G401 (cell line): Measurements from ENCODE around the gene KLRC3. TPM values are rescaled to one million over a fixed set of nuclear protein-coding genes. Genes with fewer than 3 reads are reported as not detected.
"Not testable (repeated sequence)": the region's sequence is repeated elsewhere in the genome, so short reads cannot be mapped to it uniquely, and the experiment has no call there.

ENCODE experiments used
- DNase-seq: peaks from one replicate; pipeline ENCODE4 v3.0.0-alpha.2; 2015; ENCODE audit warnings: low spot score
- in situ Hi-C: cut with HindIII; loops from 2 replicates; pipeline ENCODE4 v1.10.0; 2016; ENCODE audit warnings: low sequenced_read_pairs, mixed read lengths
- total RNA-seq: library from RNA; depleted of rRNA; stranded (reverse); fragments of >200 nt; shearing (Covaris generic); gene quantifications from 2 replicates; pipeline ENCODE4 v1.2.3, GENCODE V29; 2014

The KLRC3 gene
- total RNA-seq, 1 experiment from 2014 or later: not detected

DNA sequence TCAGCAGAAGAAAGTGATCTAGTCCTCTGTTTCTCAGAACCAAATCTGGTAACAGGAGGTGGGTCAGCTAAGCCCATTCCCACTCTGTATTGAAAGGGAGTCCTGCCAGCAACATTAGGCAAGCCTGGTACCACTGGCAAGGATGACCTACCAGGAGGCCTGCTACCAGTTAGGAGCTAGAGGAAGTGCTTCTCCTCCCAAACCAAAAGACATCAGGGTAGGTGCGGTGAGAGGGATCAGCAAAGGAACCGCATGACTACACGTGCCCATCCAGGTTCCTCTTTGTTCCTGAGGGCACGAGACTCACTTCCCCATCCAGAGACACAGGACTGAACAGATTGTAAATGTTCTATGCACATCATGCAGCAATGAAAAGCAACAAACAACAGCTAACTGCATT is 13.7 kb downstream of the KLRC3 start:
- in situ Hi-C loops: no loop called here
- DNase-seq: no peak

DNA sequence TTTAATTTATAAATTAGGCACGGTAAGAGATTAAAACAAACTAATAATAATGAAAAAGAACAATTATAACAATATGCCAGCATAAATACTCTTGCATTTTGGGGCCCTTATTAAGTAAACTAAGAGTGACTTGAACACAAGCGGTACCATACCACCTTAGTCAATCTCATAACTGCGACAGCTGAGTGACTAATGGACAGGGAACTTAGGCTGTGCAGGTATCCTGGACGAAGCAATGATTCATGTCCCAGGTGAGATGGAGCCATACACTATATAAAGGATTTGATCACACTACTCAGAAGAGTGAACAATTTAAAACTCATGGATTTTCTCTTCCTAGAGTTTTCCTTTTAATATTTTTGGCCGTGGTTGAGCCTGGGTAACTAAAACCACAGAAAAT is 15.1 kb downstream of the KLRC3 start:
- no peak for DNase-seq
- in situ Hi-C loops: no loop called here

DNA sequence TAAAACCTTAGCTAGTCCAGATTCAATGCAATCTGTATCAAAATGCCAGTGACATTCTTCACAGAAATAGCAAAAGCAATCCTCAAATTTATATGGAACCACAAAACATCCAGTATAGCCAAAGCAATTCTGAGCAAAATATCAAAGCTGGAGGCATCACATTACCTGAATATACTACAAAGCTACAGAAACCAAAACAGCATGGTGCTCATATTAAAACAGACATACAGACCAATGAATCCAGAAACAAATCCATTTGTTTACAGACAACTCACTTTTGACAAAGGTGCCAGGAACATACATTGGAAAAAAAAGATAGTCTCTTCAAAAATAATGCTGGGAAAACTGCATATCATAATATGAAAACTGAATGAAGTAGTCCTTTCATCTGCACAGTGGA is 15.6 kb downstream of the KLRC3 start:
- DNase-seq: no peak
- in situ Hi-C loops: no loop called here

DNA sequence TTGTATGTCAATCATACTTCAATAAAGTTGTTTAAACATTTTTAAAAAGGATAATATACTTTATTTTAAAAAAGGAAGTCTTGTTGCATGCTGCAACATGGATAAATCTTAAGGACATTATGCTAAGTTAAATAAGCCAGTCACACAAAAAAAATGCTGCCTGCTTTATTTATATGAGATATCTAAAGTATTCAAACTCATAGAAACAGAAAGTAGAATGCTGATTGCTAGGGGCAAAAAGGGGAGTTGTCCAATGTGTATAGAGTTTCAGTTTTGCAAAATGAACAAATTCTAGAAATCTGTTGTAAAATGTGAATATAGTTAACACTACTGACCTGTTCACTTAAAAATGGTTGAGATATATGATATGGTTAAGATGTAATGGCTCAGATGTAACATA is 19.6 kb downstream of the KLRC3 start:
- in situ Hi-C loops: no loop called here
- DNase-seq: no peak

DNA sequence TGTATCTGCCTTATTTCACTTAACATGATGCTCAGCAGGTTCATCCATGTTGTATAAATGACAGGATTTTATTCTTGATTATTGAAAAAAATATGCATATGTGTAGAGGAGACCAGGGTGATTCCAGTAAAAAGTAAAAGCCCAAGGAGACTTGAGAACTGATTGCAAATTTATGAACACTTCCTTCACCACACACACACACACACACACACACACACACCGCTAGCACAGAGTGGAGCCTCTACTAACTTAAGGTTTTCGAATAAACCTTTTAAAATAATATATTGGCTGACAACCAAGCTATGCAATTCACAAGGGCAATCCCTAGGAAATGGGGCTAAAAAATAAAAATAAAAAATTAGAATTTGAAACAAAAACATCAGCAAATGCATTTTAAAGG is 22.2 kb downstream of the KLRC3 start:
- no peak for DNase-seq
- in situ Hi-C loops: no loop called here

DNA sequence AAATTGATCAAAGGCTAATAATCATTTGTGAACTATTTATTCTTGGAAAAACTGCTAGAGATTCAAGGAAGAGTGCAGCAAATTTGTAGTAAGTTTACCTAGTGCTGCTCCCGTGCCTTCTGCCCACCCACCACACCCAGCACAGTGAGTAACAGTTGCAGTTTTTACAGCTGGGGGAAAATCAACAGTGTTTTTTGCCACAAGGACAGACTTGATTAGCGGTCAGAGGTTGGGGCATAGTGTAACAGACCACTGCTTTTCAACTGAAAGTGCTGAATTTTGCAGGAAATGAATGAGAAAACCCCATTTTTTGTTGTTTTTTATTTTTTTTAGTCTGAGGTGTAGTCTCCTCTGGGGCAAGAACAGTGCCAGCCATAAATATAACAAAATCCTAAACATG is 23.1 kb downstream of the KLRC3 start:
- DNase-seq: no peak
- in situ Hi-C loops: no loop called here

DNA sequence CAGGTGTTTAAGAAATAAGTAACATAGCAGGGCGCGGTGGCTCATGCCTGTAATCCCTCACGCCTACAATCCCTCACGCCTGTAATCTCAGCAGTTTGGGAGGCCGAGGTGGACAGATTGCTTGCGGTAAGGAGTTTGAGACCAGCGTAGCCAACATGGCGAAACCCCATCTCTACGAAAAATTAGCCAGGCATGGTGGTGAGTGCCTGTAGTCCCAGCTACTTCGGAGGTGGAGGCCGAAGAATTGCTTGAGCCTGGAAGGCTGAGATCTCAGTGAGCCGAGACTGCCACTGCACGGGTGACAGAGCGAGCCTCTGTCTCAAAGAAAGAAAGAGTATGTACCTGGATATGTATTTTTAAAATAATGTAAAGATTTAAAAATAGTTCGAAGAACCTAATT is 24.2 kb downstream of the KLRC3 start:
- DNase-seq, in situ Hi-C loops: not testable (repeated sequence)

DNA sequence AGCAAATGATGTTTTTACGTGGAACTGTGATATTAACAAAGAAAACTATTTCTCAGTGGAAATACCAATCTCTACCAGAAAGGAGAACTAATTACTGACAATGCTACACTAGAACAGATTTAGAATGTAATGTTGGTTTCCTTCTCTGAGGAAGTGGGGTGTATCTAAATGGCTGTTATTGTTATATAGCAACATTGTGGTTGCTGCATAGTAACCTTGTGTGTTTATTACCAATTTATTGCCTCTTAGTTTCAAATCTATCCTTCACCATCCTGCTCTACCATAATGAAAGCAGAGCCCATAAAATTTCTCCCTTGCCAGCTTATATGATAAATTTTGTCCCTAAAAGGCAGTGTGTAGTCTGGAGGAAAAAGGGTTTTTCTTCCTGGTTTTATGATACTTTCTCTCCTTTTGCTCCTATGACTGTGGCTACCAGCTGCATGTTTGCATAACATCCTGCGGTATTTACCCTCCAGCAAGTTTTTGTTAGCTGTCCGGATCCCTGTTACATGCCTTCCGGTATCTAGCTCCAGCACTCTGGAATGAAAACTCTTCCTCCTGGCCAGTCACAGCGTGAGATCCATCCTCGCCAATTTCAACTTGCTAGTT is 24.9 kb downstream of the KLRC3 start:
- in situ Hi-C loops: no loop called here
- no peak for DNase-seq

DNA sequence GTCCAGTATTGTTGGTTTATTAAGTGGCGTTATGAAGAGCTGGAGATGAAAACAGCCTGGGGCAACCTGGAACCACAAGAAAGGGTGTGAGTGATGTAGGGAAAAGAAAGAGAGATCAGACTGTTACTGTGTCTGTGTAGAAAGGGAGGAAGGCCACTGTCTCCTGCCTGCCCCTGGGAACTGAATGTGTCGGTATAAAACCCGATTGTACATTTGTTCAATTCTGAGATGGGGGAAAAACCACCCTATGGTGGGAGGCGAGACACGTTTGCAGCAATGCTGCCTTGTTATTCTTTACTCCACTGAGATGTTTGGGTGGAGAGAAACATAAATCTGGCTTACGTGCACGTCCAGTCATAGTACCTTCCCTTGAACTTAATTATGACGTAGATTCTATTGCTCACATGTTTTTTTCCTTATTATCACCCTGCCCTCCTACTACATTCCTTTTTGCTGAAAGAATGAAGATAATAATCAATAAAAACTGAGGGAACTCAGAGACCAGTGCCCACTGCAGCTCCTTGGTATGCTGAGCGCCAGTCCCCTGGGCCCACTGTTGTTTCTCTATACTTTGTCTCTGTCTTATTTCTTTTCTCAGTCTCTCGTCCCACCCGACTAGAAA is 25.8 kb downstream of the KLRC3 start:
- DNase-seq, in situ Hi-C loops: not testable (repeated sequence)

DNA sequence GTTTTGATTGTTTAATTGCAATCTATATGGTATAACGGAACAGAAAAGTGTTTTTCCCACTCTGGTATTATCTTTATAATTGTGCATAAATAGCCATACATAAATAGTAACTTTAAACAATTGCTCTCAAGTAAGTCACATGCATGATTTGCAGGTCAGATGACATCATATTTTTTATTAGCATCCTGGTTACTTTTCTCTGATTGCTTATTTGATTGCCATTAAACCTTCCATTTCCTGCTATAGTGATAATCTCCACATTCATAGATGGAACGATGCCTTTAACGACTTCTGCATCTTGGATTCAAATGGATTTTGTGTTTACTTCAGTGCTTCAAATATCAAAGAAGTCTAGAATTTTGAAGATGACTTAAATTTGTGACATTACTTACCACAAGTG is 27.1 kb downstream of the KLRC3 start:
- in situ Hi-C loops: no loop called here
- DNase-seq: no peak

DNA sequence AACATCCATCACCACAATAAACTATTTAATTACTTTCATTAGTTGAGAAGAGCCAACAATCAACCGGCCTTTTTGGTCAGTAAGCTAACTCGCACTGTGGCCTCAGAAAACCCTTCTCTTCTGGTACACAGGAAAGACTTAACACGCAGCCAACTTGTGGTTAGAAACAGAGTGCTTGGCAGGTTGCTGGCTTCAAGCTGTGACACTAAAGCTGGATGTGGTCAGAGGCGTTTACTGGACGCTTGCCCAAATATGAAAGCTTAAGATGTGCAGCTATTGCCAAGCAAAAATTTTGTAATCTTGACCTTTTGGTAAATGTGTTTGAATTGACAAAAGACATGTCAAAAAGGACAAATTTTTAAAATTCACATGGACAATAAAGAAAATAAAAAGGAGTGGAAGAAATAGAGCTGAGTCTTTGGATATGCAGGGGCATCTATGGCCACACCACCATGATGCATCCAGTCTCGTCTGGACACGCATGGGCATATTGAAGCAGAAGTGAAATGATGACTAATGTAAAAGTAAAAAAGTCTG is 27.9 kb downstream of the KLRC3 start:
- in situ Hi-C loops: no loop called here
- peak; percentile 40 for DNase-seq

DNA sequence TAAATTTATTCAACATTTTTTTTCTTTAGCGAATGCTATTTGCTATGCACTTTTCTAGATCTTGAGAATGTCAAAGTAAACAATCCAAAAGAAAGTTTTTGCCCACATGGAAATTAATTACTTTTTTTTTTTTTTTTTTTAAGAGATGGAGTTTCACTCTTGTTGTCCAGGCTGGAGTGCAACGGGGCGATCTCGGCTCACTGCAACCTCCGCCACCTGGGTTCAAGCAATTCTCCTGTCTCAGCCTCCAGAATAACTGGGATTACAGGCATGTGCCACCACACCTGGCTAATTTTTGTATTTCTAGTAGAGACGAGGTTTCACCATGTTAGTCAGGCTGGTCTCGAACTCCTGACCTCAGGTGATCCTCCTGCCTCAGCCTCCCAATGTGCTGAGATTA is 29.4 kb downstream of the KLRC3 start:
- DNase-seq, in situ Hi-C loops: not testable (repeated sequence)

DNA sequence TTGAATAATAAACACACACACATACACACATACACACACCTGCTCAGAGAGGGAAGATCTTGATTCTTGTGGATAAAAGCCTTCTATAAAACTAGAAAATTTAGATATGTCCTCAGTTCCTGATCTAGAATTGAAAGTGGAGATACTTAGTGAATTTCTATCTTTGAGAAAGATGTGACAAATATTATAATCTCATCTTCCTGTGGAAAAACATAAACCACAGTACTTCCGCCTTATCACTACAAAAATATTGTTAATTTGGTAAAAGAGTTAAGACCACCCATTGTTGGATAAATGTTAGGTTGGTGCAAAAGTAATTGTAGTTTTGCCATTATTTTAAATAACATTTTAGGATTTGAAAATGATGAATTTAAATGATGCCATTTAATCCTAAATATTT is 30.5 kb downstream of the KLRC3 start, which contains the start of gene KLRK1:
Gene KLRK1, minus strand, starts transcription at position 138 of the 400 bp plus-strand sequence. CDS start 1,231 bp downstream, outside the sequence.
- in situ Hi-C loops: no loop called here
- DNase-seq: no peak

DNA sequence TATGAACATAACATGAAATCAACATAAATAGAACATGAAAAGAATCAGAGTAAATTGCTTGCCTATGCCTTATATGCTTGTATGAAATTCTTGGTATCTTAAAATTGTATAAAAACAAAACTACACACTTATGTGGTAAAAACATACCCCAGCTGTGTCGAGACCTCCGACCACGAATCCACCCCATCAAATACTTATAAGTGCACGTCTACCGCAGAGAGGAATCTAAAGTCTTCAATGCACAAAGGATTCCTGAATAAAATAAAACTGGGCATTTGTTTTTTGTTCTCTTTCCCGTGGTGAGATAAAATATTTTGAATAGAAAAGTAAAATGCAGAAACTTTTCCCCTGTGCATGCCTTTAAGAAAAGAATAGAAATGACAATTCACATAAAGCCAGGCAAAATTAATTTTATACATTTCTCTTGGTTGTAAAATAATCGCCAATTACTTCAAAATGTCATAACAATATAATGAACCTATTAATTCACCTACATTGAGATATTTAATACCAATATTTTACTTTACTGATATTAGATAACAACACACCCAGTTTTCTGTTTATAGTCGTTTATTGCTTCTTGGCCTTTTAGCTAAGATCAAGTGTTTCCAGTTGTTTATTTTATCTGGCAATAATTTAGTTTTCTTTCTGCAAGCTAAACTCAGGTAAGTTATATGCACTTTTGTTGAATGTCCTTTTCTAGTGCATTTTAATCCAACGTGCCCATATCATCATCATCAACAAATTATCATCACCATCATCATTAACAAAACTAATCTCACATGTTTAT is 31.6 kb downstream of the KLRC3 start:
- in situ Hi-C loops: no loop called here
- no peak for DNase-seq

DNA sequence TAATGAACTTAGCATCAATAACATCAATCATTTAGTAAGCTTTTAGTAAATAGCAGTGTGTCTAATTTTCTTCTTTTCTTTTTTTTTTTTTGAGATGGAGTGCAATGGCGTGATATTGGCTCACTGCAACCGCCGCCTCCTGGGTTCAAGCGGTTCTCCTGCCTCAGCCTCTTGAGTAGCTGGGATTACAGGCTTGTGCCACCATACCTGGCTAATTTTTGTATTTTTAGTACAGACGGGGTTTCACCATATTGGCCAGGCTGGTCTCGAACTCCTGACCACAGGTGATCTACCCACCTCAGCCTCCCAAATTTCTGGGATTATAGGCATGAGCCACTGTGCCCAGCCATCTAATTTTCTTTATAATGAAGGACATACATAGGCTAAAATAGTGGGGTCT is 32.9 kb downstream of the KLRC3 start:
- in situ Hi-C loops, DNase-seq: not testable (repeated sequence)

DNA sequence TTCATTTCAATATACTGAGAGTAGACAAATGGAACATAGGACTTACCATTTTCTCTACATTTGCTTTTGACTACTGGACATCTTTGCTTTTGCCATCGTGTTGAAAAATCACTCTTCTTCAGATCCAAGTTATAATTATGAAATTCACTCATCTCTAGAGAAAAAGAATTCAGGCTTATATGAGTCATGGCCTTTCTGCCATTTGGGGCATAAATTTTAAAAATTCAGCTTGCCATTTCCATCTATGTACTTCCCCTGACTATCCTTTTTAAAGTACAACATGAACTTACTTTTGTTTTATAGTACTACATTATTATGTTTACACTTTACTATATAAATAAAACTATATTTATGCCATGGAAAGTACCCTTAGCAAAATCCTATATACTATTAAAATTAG is 33.5 kb downstream of the KLRC3 start:
- in situ Hi-C loops: no loop called here
- DNase-seq: no peak

DNA sequence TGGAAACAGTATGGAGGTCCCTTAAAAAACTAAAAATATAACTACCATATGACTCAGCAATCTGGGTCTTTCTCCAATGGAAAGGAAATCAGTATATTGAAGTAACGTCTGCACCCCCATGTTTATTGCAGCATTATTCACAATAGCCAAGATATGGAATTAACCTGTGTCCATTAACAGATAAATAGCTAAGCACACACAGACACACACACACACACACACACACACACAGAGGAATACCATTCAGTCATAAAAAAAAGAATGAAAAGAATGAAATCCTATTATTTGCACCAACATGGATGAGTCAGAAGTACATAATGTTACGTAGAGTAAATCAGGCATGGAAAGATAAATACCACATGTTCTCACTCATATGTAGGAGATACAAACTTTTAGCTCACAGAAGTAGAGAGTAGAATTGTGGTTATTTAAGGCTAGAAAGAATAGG is 35.2 kb downstream of the KLRC3 start:
- DNase-seq: no peak
- in situ Hi-C loops: no loop called here

DNA sequence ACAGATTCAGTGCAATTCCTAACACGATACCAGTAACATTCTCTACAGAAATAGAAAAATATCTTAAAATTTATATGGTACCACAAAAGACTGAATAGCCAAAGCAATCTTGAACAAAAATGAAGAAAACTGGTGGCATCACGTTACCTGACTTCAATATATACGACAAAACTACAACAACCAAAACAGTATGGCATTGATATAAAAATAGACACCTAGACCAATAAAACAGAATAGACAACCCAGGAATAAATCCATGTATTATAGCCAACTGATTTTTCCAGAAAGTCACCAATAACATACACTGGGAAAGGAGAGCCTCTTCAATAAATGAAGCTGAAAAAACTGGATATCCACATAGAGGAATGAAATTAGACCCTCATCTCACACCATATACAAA is 36.2 kb downstream of the KLRC3 start:
- DNase-seq: no peak
- in situ Hi-C loops: no loop called here

DNA sequence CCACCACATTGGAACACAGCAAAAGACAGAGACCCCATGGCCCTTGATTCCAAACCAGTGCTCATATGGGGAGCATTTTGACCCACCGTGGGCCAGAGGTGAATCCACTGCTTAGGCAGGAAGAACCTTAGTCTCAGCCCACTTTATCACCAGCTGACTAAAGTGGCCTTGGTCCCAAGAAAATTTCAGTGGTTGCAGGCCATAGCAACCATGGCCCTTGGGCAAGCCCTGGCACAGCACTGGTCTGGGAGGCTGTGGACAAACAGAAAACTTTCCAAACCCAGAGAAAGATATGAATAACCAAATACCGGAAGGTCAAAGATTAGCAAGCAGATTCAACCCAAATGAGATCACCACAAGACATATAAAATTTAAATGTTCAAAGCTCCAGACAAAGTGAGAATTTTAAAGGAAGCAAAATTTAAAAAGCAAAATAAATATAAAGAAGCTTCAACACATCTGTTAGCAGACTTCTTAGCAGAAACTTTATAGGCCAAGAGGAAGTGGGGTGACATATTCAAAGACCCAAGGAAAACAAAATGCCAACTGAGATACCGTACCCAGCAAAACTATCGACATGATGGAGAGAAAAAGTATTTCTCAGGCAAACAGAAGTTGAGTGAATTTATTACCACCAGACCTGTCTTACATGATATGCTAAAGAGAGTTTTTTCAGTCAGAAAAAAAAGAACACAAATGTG is 38.3 kb downstream of the KLRC3 start:
- DNase-seq: no peak
- in situ Hi-C loops: no loop called here
